ENCODE data around the gene TAOK3.

DNA sequence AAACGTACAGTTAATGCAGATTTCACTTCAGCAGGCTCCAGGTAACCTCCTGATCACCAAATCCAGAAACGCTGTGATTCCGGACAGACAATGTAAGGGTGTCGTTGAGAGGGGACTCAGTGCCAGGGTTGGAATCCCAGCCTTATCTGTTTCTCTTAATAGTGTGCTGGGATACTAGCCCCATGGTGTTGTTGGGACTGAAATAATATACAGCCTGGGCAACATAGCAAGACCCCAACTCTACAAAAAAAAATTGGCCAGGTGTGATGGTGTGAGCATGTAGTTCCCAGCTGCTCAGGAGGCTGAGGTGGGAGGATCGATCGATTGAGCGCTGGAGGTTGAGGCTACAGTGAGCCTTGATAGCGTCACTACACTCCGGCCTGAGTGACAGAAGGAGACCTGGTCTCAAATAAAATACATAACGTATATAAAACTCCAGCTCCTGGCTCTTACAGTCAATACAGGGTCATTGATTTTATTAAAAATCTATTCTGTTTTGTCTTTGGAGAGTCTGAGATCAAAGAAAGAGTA is 235.5 kb downstream of the TAOK3 start:
- TF ChIP-seq GTF2F1 (IDR thresholded peaks at IDR 0.05; ENCODE audit: borderline replicate concordance, low read depth, low read length) (no peak), TAF1 (IDR thresholded peaks at IDR 0.05; ENCODE audit: low read depth, low read length) (no peak), EGR1 (IDR thresholded peaks at IDR 0.05; ENCODE audit: borderline replicate concordance, low read depth, low read length) (no peak), RFX5 (IDR thresholded peaks at IDR 0.05; ENCODE audit: borderline replicate concordance, low read depth, low read length) (no peak), JUND (IDR thresholded peaks at IDR 0.05; ENCODE audit: low read length) (no peak), SIN3A (conservative IDR thresholded peaks at IDR 0.05 in 1 of 2, IDR thresholded peaks at IDR 0.05 in 1 of 2; ENCODE audit: low read depth in 1 of 2, low read length in 2 of 2) (no peak)
- TF ChIP-seq, protein P1, sequence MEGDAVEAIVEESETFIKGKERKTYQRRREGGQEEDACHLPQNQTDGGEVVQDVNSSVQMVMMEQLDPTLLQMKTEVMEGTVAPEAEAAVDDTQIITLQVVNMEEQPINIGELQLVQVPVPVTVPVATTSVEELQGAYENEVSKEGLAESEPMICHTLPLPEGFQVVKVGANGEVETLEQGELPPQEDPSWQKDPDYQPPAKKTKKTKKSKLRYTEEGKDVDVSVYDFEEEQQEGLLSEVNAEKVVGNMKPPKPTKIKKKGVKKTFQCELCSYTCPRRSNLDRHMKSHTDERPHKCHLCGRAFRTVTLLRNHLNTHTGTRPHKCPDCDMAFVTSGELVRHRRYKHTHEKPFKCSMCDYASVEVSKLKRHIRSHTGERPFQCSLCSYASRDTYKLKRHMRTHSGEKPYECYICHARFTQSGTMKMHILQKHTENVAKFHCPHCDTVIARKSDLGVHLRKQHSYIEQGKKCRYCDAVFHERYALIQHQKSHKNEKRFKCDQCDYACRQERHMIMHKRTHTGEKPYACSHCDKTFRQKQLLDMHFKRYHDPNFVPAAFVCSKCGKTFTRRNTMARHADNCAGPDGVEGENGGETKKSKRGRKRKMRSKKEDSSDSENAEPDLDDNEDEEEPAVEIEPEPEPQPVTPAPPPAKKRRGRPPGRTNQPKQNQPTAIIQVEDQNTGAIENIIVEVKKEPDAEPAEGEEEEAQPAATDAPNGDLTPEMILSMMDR (IDR thresholded peaks at IDR 0.05; ENCODE audit: control extremely low read depth in 1 of 3, insufficient read depth in 1 of 3, low read depth in 1 of 3, low read length in 3 of 3) = no peak
- TF ChIP-seq, protein P2, sequence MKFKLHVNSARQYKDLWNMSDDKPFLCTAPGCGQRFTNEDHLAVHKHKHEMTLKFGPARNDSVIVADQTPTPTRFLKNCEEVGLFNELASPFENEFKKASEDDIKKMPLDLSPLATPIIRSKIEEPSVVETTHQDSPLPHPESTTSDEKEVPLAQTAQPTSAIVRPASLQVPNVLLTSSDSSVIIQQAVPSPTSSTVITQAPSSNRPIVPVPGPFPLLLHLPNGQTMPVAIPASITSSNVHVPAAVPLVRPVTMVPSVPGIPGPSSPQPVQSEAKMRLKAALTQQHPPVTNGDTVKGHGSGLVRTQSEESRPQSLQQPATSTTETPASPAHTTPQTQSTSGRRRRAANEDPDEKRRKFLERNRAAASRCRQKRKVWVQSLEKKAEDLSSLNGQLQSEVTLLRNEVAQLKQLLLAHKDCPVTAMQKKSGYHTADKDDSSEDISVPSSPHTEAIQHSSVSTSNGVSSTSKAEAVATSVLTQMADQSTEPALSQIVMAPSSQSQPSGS (IDR thresholded peaks at IDR 0.05; ENCODE audit: low read length) = no peak
- TF ChIP-seq, protein P3, sequence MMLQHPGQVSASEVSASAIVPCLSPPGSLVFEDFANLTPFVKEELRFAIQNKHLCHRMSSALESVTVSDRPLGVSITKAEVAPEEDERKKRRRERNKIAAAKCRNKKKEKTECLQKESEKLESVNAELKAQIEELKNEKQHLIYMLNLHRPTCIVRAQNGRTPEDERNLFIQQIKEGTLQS (IDR thresholded peaks at IDR 0.05; ENCODE audit: insufficient read depth, low read depth, low read length) = no peak
